Bronchial epithelial cell (primary cell): Measurements from ENCODE around the gene SLC35G6. TPM values are rescaled to one million over a fixed set of nuclear protein-coding genes. Genes with fewer than 3 reads are reported as not detected.
"Not testable (repeated sequence)": the region's sequence is repeated elsewhere in the genome, so short reads cannot be mapped to it uniquely, and the experiment has no call there.

Experiments used
- DNase-seq: peaks from one replicate; pipeline ENCODE4 v3.0.0-alpha.2; 2010; ENCODE audit warnings: low read depth
- FAIRE-seq: peaks from 2 replicates; lab custom pipeline; 2011; peaks lifted over from hg19 to GRCh38; lab: Jason Lieb, UNC
- H3K27me3 ChIP-seq: 2 replicates; pipeline ENCODE4 v1.5.1; 2011; ENCODE audit warnings: low read length; ENCODE audit not compliant: control insufficient read depth, insufficient read depth
- H3K36me3 ChIP-seq: 2 replicates; pipeline ENCODE4 v1.5.1; 2011; ENCODE audit warnings: low read length; ENCODE audit not compliant: control insufficient read depth, insufficient read depth
- H3K4me3 ChIP-seq: 2 replicates; pipeline ENCODE4 v1.5.1; 2011; ENCODE audit warnings: mild to moderate bottlenecking, low read depth, low read length, control low read depth
- total RNA-seq: library from RNA; depleted of rRNA; stranded (reverse); fragments of >200 nt; gene quantifications from 2 replicates; pipeline ENCODE4 v1.2.1, GENCODE V29; 2014
- TF ChIP-seq, protein P1 (sequence below): IDR thresholded peaks from 2 replicates; pipeline ENCODE4 v1.5.1; 2011; ENCODE audit warnings: mild to moderate bottlenecking, moderate library complexity, low read length, control low read depth, inconsistent platforms; ENCODE audit not compliant: insufficient read depth, severe bottlenecking

SLC35G6 gene
- total RNA-seq, 1 donor from 2014 or later = not detected

DNA sequence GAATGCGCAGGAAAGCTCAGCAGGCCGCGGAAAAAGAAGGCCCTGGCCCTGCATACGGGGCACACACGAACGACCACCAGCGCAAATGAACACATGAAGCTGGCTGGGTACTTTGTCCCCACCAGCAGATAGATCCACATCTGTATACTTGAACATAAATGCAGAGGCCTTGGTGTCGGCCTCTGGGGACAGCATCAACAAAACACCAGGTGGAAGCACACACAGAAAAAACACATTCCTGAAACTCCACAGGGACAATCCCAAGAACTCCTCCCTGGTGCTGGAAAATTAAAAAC, 1.2 kb upstream of the SLC35G6 start:
- DNase-seq (no peak), FAIRE-seq (no peak)
- peak overlapping the region; percentile 85 for H3K4me3 ChIP-seq
- no peaks in the 10 kb centered on the region for H3K27me3 ChIP-seq
- TF ChIP-seq, protein P1, sequence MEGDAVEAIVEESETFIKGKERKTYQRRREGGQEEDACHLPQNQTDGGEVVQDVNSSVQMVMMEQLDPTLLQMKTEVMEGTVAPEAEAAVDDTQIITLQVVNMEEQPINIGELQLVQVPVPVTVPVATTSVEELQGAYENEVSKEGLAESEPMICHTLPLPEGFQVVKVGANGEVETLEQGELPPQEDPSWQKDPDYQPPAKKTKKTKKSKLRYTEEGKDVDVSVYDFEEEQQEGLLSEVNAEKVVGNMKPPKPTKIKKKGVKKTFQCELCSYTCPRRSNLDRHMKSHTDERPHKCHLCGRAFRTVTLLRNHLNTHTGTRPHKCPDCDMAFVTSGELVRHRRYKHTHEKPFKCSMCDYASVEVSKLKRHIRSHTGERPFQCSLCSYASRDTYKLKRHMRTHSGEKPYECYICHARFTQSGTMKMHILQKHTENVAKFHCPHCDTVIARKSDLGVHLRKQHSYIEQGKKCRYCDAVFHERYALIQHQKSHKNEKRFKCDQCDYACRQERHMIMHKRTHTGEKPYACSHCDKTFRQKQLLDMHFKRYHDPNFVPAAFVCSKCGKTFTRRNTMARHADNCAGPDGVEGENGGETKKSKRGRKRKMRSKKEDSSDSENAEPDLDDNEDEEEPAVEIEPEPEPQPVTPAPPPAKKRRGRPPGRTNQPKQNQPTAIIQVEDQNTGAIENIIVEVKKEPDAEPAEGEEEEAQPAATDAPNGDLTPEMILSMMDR = no peak
- H3K36me3 ChIP-seq = no peaks in the 10 kb centered on the region

DNA sequence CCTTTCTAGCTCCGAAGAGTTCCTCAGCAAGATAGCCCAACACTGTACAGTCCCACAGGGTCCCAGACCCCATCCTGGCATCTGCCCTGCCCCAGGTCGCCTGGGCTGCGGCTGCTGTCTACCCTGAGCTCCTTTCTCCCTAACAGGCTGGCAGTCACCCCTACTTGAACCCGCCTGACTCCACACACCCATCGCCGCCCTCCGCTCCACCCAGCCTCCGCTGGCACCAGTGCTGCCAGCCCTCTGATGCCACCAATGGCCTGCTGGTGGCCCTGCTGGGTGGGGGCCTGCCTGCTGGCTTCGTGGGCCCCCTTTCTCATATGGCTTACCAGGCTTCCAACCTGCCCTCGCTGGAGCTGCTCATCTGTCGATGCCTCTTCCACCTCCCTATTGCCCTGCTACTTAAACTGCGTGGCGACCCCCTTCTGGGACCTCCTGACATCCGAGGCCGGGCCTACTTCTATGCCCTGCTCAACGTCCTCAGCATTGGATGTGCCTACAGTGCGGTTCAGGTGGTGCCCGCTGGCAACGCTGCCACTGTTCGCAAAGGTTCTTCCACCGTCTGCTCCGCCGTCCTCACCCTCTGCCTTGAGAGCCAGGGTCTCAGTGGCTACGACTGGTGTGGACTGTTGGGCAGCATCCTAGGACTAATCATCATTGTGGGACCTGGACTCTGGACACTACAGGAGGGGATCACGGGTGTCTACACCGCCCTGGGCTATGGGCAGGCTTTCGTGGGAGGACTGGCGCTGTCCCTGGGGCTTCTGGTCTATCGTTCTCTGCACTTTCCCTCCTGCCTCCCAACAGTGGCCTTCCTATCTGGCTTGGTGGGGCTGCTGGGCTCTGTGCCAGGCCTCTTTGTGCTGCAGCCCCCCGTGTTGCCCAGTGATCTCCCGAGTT, 846 bp downstream of the SLC35G6 start:
- H3K36me3 ChIP-seq, H3K4me3 ChIP-seq, FAIRE-seq, H3K27me3 ChIP-seq, DNase-seq: not testable (repeated sequence)

DNA sequence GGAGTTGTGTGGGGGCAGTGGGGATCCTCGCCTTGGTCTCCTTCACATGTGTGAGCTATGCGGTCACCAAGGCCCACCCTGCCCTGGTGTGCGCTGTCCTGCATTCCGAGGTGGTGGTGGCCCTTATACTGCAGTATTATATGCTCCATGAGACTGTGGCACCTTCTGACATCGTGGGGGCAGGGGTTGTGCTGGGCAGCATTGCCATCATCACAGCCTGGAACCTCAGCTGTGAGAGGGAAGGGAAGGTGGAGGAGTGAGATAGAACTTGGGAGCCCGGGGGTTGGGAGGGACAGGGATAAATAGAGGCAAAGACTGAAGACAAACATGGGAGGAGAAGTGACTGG, 1.5 kb downstream of the SLC35G6 start:
- FAIRE-seq, H3K27me3 ChIP-seq, DNase-seq, H3K36me3 ChIP-seq, H3K4me3 ChIP-seq: not testable (repeated sequence)

DNA sequence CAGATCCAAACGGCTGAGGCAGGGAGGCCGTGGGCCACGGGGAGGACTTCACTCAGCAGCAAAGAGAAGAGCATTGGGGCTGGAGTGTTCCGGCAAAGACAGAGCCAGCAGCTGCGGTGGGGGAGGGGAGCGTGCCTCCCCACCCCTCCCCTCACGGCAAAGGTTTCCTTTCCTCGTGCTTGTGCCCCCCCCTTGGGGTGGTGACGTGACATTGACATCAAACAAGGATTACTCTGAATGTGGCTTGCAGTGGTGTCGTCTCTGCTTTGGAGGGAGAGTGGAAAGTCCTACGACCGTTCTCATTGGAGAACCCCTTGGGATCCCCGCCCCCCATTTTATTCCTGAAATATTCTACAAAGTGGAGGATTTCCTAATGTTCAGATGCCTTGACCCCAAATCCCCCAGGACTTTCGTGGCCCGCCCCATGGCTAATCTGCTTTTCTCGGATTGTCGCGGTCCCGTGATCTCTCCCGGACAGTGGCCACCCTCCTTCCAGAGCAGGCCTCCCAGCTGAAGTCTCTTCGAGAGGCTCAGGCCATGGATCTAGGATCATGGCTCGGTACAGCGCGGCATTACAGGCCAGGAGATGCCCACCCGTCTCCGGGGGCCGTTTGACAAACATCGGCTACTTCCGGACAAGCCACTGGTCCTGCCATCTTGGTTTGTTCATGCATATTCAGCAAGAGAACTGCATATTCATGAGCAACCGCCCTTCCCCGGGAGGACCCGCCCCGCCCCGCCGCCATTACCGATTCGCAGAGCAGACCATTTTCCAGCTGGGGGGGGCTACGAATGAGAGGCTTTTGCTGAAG, 2.2 kb downstream of the SLC35G6 start:
- DNase-seq (peak; percentile 75), FAIRE-seq (no peak)
- peak overlapping the region; percentile 79 for H3K4me3 ChIP-seq
- peaks cover 1% of the 10 kb centered on the region for H3K36me3 ChIP-seq
- H3K27me3 ChIP-seq = no peaks in the 10 kb centered on the region
- TF ChIP-seq, protein P1 = no peak

DNA sequence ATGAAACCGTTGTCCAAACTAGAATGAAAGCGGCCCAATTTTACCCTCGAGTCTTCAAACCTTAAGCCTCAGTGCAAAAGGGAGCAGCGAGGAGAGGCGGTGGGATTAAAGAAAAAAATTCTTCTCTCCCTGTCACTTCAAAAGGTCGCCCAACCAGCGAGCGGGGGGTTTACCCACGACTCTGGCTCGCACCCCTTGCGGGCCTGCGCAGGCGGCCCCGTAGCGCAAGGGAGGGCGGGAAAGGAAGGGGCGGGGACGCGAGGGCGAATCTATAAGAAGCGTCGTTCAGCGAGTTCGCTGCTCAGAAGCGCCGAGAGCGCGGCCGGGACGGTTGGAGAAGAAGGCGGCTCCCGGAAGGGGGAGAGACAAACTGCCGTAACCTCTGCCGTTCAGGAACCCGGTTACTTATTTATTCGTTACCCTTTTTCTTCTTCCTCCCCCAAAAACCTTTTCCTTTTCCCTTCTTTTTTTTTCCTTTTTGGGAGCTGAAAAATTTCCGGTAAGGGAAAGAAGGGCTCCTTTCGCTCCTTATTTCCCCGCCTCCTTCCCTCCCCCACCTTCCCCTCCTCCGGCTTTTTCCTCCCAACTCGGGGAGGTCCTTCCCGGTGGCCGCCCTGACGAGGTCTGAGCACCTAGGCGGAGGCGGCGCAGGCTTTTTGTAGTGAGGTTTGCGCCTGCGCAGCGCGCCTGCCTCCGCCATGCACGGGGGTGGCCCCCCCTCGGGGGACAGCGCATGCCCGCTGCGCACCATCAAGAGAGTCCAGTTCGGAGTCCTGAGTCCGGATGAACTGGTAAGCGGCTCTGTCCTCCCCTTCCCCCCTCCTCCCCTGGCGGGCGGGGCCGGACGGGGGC, 3.0 kb downstream of the SLC35G6 start, which contains the start of gene POLR2A:
POLR2A (plus strand) TSS at position 300 of the 852 bp plus-strand sequence.
- Histone ChIP-seq H3K27me3 (no peaks in the 10 kb centered on the region), H3K4me3 (peak within 1 kb of the TSS; percentile 79), H3K36me3 (peaks cover 1% of the 10 kb centered on the region)
- DNase-seq (peak; percentile 93), FAIRE-seq (no peak)
- TF ChIP-seq, protein P1 = no peak

DNA sequence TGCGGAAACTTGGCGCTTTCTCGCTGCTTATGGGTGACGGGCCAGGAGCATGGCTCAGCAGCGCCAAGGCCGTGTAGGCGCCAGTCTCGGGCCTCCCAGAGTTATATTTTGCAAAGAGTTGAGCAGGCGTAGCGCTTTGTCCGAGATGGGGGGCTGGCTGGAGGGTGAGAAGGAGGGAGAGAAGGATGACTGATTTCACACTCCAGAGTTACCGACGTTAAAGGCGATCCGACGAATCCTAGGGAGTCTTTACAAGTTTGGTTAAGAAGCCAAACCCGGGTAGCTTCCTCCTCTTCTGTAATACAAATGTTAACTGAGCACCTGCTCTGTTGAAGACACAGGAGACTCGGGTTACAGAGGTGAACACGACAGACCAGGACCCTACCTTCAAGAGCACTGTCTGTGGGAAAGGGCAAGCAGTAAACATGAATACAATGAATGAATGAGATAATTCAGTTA, 3.7 kb downstream of the SLC35G6 start:
- Histone ChIP-seq H3K4me3 (peak overlapping the region; percentile 79), H3K36me3 (peaks cover 1% of the 10 kb centered on the region), H3K27me3 (no peaks in the 10 kb centered on the region)
- TF ChIP-seq, protein P1 = no peak
- DNase-seq (no peak), FAIRE-seq (no peak)
